Glomerular visceral epithelial cell (primary cell): ENCODE measurements around the gene LAPTM5.

Experiments
- DNase-seq: peaks from one replicate; pipeline ENCODE4 v3.0.0-alpha.2; 2016; ENCODE audit errors: extremely low spot score

Gene LAPTM5

GRCh38 chr1:30728832-30729638 is 28.5 kb downstream of the LAPTM5 start:
- no peak for DNase-seq

GRCh38 chr1:30728340-30728739 is 29.2 kb downstream of the LAPTM5 start:
- DNase-seq, result no peak

GRCh38 chr1:30727824-30728223 is 29.8 kb downstream of the LAPTM5 start:
- peak; percentile 61 for DNase-seq

GRCh38 chr1:30726773-30727684 is 30.5 kb downstream of the LAPTM5 start:
- DNase-seq, result no peak

- no peak for DNase-seq
These were observed 31.3 kb downstream of the LAPTM5 start for GRCh38 chr1:30726236-30726635.

- no peak for DNase-seq
These were observed 32.0 kb downstream of the LAPTM5 start for GRCh38 chr1:30725450-30726095.

GRCh38 chr1:30724655-30725421 is 32.7 kb downstream of the LAPTM5 start:
- no peak for DNase-seq

- DNase-seq, result no peak
These were observed 33.4 kb downstream of the LAPTM5 start for GRCh38 chr1:30724175-30724574.

- DNase-seq, result no peak
These were observed 34.2 kb downstream of the LAPTM5 start, which contains the start of gene MATN1 for GRCh38 chr1:30723331-30723755. TSS of gene MATN1 (minus strand) at chr1:30723585. CDS start at chr1:30723551, 34 bp downstream.

GRCh38 chr1:30721812-30722537 is 35.6 kb downstream of the LAPTM5 start:
- DNase-seq, result peak; percentile 74

GRCh38 chr1:30721341-30721793 is 36.2 kb downstream of the LAPTM5 start:
- no peak for DNase-seq

GRCh38 chr1:30720271-30721223 is 37.0 kb downstream of the LAPTM5 start:
- no peak for DNase-seq

- DNase-seq, result peak; percentile 74
These were observed 37.9 kb downstream of the LAPTM5 start for GRCh38 chr1:30719406-30720270.

GRCh38 chr1:30718636-30719405 is 38.8 kb downstream of the LAPTM5 start:
- peak; percentile 99 for DNase-seq

GRCh38 chr1:30718091-30718635 is 39.4 kb downstream of the LAPTM5 start:
- DNase-seq, result peak; percentile 99

GRCh38 chr1:30716646-30717045 is 40.9 kb downstream of the LAPTM5 start:
- DNase-seq, result no peak

- no peak for DNase-seq
These were observed 41.7 kb downstream of the LAPTM5 start for GRCh38 chr1:30715886-30716285.
